Embryonic facial prominence (tissue), 1 donor: ENCODE data around the gene NF2.
A peak's percentile ranks its signal among the peaks of the same experiment; 100 is the strongest.

Source experiments
- DNase-seq: peaks from one replicate; pipeline ENCODE4 v3.0.0-alpha.2; 2016; ENCODE audit errors: extremely low spot score

NF2 gene

GRCh38 chr22:29630987-29631386 lies 27.6 kb downstream of the NF2 start:
- DNase-seq: no peak

GRCh38 chr22:29631725-29632124 lies 28.3 kb downstream of the NF2 start:
- no peak for DNase-seq

DNA sequence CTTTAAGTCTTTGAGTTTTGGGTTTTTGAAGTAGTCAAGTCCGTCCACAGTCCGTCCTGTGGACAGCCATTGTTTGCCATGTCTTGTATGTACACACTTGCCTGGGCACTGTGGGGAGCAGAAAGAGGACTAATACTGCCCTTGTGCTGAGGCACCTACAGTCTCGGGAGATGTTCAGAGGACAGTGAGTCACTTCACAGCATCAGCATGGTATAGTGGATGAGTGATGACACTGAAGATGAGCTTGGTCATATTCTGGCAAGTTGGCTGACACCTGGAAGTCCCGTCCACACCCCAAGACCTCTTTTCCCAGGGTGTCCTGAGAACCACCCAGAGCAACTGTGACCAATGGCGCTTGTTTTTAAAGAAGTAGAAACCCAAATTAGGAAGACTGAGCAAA lies 29.2 kb downstream of the NF2 start:
- DNase-seq: no peak

- no peak for DNase-seq
Observed at GRCh38 chr22:29633514-29634312, 30.3 kb downstream of the NF2 start.

- DNase-seq: no peak
Observed at GRCh38 chr22:29634847-29635246, 31.4 kb downstream of the NF2 start.

GRCh38 chr22:29635734-29636357 lies 32.4 kb downstream of the NF2 start:
- DNase-seq: peak; percentile 39

- no peak for DNase-seq
Observed at GRCh38 chr22:29636751-29637150, 33.3 kb downstream of the NF2 start.

- no peak for DNase-seq
Observed at GRCh38 chr22:29637181-29637580, 33.7 kb downstream of the NF2 start.

DNA sequence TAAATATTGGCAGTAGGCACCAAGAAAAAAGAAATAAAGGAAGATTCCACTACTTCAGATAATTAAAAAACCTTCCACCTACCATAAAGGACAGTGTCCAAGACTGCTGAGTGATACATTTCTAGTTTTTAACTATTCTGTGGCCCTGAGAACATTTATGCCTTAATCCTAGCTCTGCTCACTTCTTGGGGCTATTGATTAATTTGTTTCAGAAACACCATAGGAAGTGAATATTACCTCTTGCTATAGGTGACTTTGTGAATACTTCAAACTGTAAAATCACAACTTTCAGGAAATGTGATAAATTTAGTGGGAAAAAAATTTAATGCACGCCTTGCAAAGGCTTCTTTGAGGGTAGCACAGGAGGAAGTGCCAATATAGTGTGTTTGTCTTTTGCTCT lies 35.2 kb downstream of the NF2 start:
- DNase-seq: no peak

DNA sequence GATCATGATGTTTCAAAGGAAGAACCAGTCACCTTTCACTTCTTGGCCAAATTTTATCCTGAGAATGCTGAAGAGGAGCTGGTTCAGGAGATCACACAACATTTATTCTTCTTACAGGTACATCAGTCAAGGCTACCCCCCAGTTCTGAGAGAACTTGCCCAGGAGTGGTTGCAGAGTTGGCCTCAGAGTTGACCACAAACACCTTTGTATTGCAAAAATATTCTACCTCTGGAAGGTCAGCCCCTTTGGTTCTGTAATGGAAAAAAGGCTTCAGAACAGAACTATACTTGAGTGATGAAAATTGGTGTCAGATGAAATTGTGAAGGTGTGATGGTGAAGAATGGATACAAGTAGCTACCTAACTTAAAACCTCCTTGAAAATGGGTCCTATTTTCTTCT lies 35.7 kb downstream of the NF2 start:
- no peak for DNase-seq

DNA sequence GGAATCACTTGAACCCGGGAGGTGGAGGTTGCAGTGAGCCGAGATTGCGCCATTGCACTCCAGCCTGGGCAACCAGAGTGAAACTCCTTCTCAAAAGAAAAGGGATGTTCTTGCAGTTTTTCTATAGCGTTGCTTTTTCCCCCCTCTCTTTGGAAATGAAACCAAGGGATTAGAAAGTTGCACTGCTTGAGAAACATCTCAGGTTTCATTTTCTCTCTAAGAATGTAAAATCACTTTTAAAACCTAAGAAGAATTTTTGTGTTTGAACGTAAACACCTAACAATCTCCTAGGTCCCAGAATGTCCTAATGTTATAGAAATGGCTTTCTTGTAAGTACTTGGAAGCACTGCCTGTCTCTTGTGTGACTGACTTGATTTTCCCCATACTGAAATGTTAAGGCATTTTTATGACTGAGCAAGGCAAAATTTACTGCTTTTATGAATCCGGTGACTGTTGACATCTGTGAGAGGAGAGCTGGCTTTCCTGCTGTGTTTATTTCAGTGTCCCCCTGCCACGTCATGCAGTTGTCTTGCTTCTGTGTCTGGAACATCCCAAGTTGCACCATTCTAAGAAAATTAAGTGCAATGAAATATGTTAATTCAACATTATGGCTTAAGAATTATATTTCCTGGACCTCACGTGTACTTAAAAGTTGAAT lies 37.7 kb downstream of the NF2 start:
- no peak for DNase-seq

DNA sequence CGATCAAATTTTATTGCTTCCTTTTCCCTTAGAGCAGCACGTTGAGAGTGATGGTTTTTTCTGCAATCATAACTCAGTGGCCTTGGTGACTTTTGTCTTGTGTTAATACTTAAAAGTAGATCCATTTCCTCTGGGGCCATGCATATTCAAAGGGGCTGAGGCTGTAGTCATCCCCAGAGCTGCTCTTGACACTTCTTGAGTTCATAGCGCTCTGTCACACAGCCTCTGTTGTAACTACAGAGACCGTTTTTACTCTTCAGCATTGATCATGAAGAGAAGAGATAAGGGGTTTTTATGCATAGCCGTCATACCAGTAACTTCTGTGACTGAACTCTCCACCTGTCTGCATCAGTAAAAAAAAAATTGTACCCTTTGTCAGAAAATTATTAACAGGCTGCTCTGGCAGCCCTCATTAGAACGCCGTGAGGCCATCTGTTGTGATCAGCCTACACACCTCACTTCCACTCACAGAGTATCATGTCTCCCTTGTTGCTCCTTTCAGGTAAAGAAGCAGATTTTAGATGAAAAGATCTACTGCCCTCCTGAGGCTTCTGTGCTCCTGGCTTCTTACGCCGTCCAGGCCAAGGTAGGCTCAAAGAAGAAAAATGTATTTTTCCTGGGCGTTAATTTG lies 38.4 kb downstream of the NF2 start:
- DNase-seq: no peak

GRCh38 chr22:29642694-29643093 lies 39.3 kb downstream of the NF2 start:
- DNase-seq: no peak

- no peak for DNase-seq
Observed at GRCh38 chr22:29647954-29648737, 44.7 kb downstream of the NF2 start.

DNA sequence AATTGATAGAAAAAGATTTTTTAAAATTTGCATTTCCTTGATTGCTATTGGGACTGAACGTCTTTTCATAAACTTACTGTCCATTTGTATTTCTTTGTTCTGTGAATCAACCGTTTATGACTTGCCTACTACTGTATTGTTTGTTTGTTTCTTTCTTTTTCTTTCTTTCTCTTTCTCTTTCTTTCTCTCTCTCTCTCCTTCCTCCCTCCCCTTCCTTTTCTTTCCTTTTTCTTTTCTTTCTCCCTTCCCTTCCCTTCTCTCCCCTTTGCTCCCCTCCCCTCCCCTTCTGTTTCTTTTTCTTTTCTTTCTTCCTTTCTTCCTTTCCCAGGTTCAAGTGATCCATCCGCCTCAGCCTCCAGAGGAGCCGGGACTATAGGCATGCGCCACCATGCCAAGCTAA lies 46.9 kb downstream of the NF2 start:
- no peak for DNase-seq

GRCh38 chr22:29651652-29652051 lies 48.2 kb downstream of the NF2 start:
- DNase-seq: no peak

DNA sequence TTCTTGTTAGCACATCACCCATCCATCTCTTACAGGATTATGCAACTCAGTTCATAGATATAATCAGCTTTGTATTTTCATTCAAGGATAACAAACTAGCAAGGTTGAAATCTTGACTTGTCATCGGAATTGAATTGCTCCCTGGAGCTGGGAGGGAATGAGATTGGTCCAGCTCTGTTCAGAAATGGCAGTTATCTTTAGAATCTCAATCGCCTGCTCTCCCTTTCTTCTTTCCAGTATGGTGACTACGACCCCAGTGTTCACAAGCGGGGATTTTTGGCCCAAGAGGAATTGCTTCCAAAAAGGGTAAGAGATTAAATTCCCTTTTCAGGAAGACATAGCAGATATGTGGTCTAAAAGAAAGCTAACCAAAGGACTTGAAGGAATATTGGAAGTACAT lies 51.0 kb downstream of the NF2 start:
- no peak for DNase-seq

DNA sequence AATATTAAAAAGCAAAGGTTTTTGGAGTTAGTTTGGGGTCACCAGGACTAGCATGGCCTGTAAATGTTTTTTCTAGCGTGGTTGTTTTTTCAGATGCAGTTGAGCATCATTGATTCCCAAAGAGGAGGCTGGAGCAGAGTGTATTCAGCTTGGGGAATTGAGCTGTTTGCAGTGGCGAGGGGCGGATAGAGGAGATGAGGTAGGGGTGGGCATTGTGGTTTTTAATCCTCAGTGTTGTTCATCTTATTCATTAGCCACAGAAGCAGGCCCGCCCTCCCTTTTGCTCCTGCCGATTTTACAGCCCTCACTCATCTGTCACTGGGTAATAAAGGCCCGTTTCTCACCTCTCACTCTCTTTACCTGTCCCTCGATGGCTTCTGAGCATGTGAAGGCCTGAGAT lies 51.4 kb downstream of the NF2 start:
- no peak for DNase-seq

- DNase-seq: no peak
Observed at GRCh38 chr22:29658176-29658575, 54.7 kb downstream of the NF2 start.

DNA sequence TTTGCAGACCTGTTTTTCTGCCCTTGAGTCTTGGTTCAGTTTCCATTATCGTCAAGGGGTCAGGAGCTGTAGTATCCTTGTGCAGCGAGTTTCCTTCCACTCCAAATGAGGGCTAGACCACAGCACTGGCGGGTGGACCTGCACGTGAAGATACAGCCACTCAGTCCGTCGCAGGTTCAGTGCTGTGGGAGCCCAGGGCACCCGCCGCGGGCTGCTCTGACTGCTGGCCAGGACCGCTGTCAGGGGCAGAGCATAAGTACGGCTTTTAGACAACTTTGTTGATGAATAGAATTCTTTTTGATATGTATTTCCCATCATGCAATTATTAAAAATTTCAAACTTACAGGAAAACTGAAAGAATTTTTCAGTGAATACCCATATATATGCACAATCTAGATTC lies 56.6 kb downstream of the NF2 start:
- DNase-seq: no peak

DNA sequence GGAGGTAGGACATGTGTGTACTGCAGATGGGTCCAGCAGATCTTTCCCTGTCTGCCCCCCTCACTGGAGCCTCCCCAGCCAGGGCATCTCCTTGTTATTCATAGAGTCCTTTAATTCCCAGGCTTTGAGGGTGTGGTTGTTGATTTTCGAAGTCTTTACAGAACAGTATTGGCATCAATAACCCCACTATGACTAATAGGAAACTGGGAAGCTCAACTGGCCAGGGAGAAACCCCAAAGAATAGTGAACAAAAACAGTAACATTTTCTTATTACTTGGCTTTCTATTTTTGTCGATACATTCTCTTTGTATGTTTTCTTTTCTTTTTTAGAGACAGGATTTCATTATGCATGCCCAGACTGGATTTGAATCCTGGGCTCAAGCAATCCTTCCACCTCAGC lies 57.9 kb downstream of the NF2 start:
- no peak for DNase-seq
